GM23338 (cell line): ENCODE results near the gene SRD5A3. TPM values are rescaled to one million over a fixed set of nuclear protein-coding genes. Genes with fewer than 3 reads are reported as not detected.

Experiments used
- ATAC-seq: fragments of 200-7000 bp; cut with Tn5 transposase; 3 replicates; pipeline ENCODE4 v1.9.1; 2020
- DNase-seq: peaks from one replicate; pipeline ENCODE4 v3.0.0-alpha.2; 2015; ENCODE audit warnings: low spot score
- H2AFZ ChIP-seq: fragments of 200-600 bp; sonication (generic); 2 replicates; pipeline ENCODE4 v1.8.0; 2016; ENCODE audit warnings: antibody characterized with exemption, mild to moderate bottlenecking, moderate library complexity
- H3F3A ChIP-seq: fragments of 200-600 bp; sonication (generic); replicated peaks from 2 replicates; pipeline ENCODE4 v1.8.0; 2017; ENCODE audit warnings: antibody characterized with exemption, mixed run types, low read depth
- H3K27ac ChIP-seq: fragments of 200-600 bp; sonication (generic); 2 replicates; pipeline ENCODE4 v1.6.1; 2016; ENCODE audit warnings: low read depth
- H3K27me3 ChIP-seq: fragments of 200-600 bp; sonication (generic); 2 replicates; pipeline ENCODE4 v1.8.0; 2016; ENCODE audit warnings: mild to moderate bottlenecking, mixed run types, moderate library complexity; ENCODE audit not compliant: insufficient read depth
- H3K36me3 ChIP-seq: fragments of 200-600 bp; sonication (generic); 2 replicates; pipeline ENCODE4 v1.8.0; 2016; ENCODE audit warnings: mild to moderate bottlenecking; ENCODE audit not compliant: insufficient read depth
- H3K4me1 ChIP-seq: fragments of 200-600 bp; sonication (generic); 2 replicates; pipeline ENCODE4 v1.8.0; 2016; ENCODE audit warnings: mild to moderate bottlenecking, moderate library complexity; ENCODE audit not compliant: insufficient read depth
- H3K4me2 ChIP-seq: fragments of 200-600 bp; sonication (generic); 2 replicates; pipeline ENCODE4 v1.7.1; 2017; ENCODE audit warnings: mixed run types
- H3K4me3 ChIP-seq: fragments of 200-600 bp; sonication (generic); 2 replicates; pipeline ENCODE4 v1.6.1; 2016; ENCODE audit warnings: mixed run types
- H3K79me2 ChIP-seq: fragments of 200-600 bp; sonication (generic); replicated peaks from 2 replicates; pipeline ENCODE4 v1.8.0; 2017; ENCODE audit warnings: mild to moderate bottlenecking; ENCODE audit not compliant: insufficient read depth
- H3K9me2 ChIP-seq: fragments of 200-600 bp; sonication (generic); 2 replicates; pipeline ENCODE4 v1.8.0; 2017; ENCODE audit not compliant: insufficient read depth
- H4K20me1 ChIP-seq: fragments of 200-600 bp; sonication (generic); replicated peaks from 2 replicates; pipeline ENCODE4 v1.8.0; 2017; ENCODE audit warnings: mild to moderate bottlenecking; ENCODE audit not compliant: insufficient read depth
- H3K27ac Mint-ChIP-seq: 2 replicates; pipeline ENCODE4 v1.8.0; 2020; ENCODE audit warnings: inconsistent platforms, mild to moderate bottlenecking, moderate library complexity, mixed read lengths
- H3K27me3 Mint-ChIP-seq: 3 replicates; pipeline ENCODE4 v1.8.0; 2022; ENCODE audit warnings: low read depth, mild to moderate bottlenecking, moderate library complexity, mixed read lengths, inconsistent platforms; ENCODE audit not compliant: insufficient read depth, poor library complexity
- H3K36me3 Mint-ChIP-seq: 3 replicates; pipeline ENCODE4 v1.8.0; 2021; ENCODE audit warnings: low read depth, mild to moderate bottlenecking, inconsistent platforms, moderate library complexity, mixed read lengths
- H3K4me1 Mint-ChIP-seq: 3 replicates; pipeline ENCODE4 v1.8.0; 2020; ENCODE audit warnings: mild to moderate bottlenecking, inconsistent platforms, mixed read lengths
- H3K4me3 Mint-ChIP-seq: 3 replicates; pipeline ENCODE4 v1.8.0; 2021; ENCODE audit warnings: moderate library complexity, mild to moderate bottlenecking, inconsistent platforms, mixed read lengths
- H3K9me3 Mint-ChIP-seq: 3 replicates; pipeline ENCODE4 v1.8.0; 2020; ENCODE audit warnings: moderate library complexity, mild to moderate bottlenecking, inconsistent platforms, mixed read lengths
- CREB1 ChIP-seq: fragments of 250-450 bp; sonication (Bioruptor Pico); IDR thresholded peaks from 2 replicates; pipeline ENCODE4 v1.5.0; 2020; ENCODE audit warnings: low read depth, mild to moderate bottlenecking, moderate library complexity
- CTCF ChIP-seq, 2 experiments: fragments of 200-600 bp in 1 of 2; sonication (generic) in 1 of 2; conservative IDR thresholded peaks; 2 replicates each; pipeline versions ENCODE4 v1.5.1 to v1.6.1; 2016 to 2017; ENCODE audit warnings: antibody characterized with exemption in 2 of 2, low read depth in 2 of 2, mild to moderate bottlenecking in 2 of 2, moderate library complexity in 1 of 2
- ETS1 ChIP-seq: IDR thresholded peaks from 2 replicates; pipeline ENCODE4 v1.6.1; 2016; ENCODE audit warnings: antibody characterized with exemption
- EZH2phosphoT487 ChIP-seq: fragments of 200-600 bp; sonication (generic); IDR thresholded peaks from one replicate; pipeline ENCODE4 v1.8.1; 2018; ENCODE audit warnings: antibody characterized with exemption; ENCODE audit not compliant: unreplicated experiment
- STAT1 ChIP-seq: IDR thresholded peaks from one replicate; pipeline ENCODE4 v1.6.1; 2016; ENCODE audit warnings: antibody characterized with exemption; ENCODE audit not compliant: unreplicated experiment
- ZNF462 ChIP-seq: fragments of 250-450 bp; sonication (Bioruptor Pico); IDR thresholded peaks from 2 replicates; pipeline ENCODE4 v1.5.0; 2020; ENCODE audit warnings: mild to moderate bottlenecking, moderate library complexity
- polyA plus RNA-seq: library from polyadenylated mRNA; unstranded; fragments of >200 nt; fragmentation: Nextera tagmentation; extraction: Ambion mirVana; gene quantifications from 2 replicates; pipeline ENCODE4 v1.2.1, GENCODE V29; 2016
- total RNA-seq: library from RNA; depleted of rRNA; stranded (reverse); fragments of >200 nt; shearing (Covaris generic); gene quantifications from 2 replicates; pipeline ENCODE4 v1.2.3, GENCODE V29; 2014

Gene SRD5A3
- total and polyA plus RNA-seq, 2 experiments from 2014 or later = 23.0 to 49.9 TPM

GRCh38 chr4:55358246-55358645 is 12.2 kb downstream of the SRD5A3 start (continued):
- TF ChIP-seq ETS1 = no peak
- no peak for TF ChIP-seq EZH2phosphoT487
- TF ChIP-seq STAT1 = no peak
- no peak for TF ChIP-seq CREB1 (CRISPR knock-in tag)

- Mint-ChIP-seq H3K27ac (no peak overlapping the region; the same call in 1 of the 2 replicates), H3K4me1 (peaks cover 7% of the 10 kb centered on the region; the same call in 2 of the 3 replicates), H3K27me3 (peaks cover 9% of the 10 kb centered on the region), H3K36me3 (peaks cover 38% of the 10 kb centered on the region), H3K9me3 (peaks cover 1% of the 10 kb centered on the region; the same call in 1 of the 3 replicates), H3K4me3 (no peak overlapping the region)
- Histone ChIP-seq H3K4me1 (peaks cover 1% of the 10 kb centered on the region), H3K4me2 (no peak overlapping the region), H3K79me2 (no peaks in the 10 kb centered on the region), H3K4me3 (no peak overlapping the region), H3K9me2 (no peaks in the 10 kb centered on the region), H3K36me3 (0 out of 2 replicates have a peak, but pooled peaks cover 3% of the 10 kb centered on the region), H2AFZ (no peak overlapping the region), H3K27ac (peak overlapping the region; percentile 16; the same call in 1 of the 2 replicates), H3K27me3 (no peaks in the 10 kb centered on the region), H4K20me1 (no peaks in the 10 kb centered on the region), H3F3A (peaks cover 3% of the 10 kb centered on the region)
- DNase-seq (no peak), ATAC-seq (no peak)
- no peak for TF ChIP-seq CTCF (conservative IDR thresholded peaks at IDR 0.05; ENCODE audit: low read depth in 2 of 2)
- TF ChIP-seq ZNF462 = no peak
These were observed 12.6 kb downstream of the SRD5A3 start for GRCh38 chr4:55358668-55359067.
